ENCODE results near the gene SOCS1.

The SOCS1 gene

GRCh38 chr16:11264155-11264832 lies 8.3 kb upstream of the SOCS1 start:
- peaks cover 4% of the 10 kb centered on the region; the same call in 1 of the 2 replicates for H3F3A ChIP-seq (ENCODE audit: insufficient read depth, low read length)
- peaks cover 8% of the 10 kb centered on the region; the same call in 1 of the 2 replicates for H3K27me3 ChIP-seq (replicated peaks; ENCODE audit: insufficient read depth, low read length)
- H3K4me1 ChIP-seq (ENCODE audit: low read length): peaks cover under 1% of the 10 kb centered on the region; the same call in 1 of the 2 replicates
- no peaks in the 10 kb centered on the region for H4K20me1 ChIP-seq (ENCODE audit: insufficient read depth, low read length)
- H3K9me3 ChIP-seq (replicated peaks; ENCODE audit: insufficient read depth, low read length): no peaks in the 10 kb centered on the region
- no peaks in the 10 kb centered on the region for H3K79me2 ChIP-seq (ENCODE audit: low read length)
- H3K9ac ChIP-seq (ENCODE audit: low read length): no peak overlapping the region
- H3K36me3 ChIP-seq (replicated peaks; ENCODE audit: insufficient read depth, low read length): no peaks in the 10 kb centered on the region
- no peak overlapping the region for H3K4me3 ChIP-seq (ENCODE audit: low read length)
- no peaks in the 10 kb centered on the region for H3K9me2 ChIP-seq (replicated peaks; ENCODE audit: insufficient read depth, low read length)
- H3K4me2 ChIP-seq (ENCODE audit: low read depth, low read length): no peak overlapping the region
- no peak for TF ChIP-seq CTCF (IDR thresholded peaks at IDR 0.05; ENCODE audit: low read length)
- TF ChIP-seq EZH2phosphoT487 (IDR thresholded peaks at IDR 0.05; ENCODE audit: low read length): no peak
- no peak for TF ChIP-seq EZH2 (optimal IDR thresholded peaks at IDR 0.05; ENCODE audit: low read depth, low read length)
- no peak overlapping the region for H2AFZ ChIP-seq (ENCODE audit: low read length)
- H3K27ac ChIP-seq (ENCODE audit: low read length): no peak overlapping the region
- no peak for DNase-seq

DNA sequence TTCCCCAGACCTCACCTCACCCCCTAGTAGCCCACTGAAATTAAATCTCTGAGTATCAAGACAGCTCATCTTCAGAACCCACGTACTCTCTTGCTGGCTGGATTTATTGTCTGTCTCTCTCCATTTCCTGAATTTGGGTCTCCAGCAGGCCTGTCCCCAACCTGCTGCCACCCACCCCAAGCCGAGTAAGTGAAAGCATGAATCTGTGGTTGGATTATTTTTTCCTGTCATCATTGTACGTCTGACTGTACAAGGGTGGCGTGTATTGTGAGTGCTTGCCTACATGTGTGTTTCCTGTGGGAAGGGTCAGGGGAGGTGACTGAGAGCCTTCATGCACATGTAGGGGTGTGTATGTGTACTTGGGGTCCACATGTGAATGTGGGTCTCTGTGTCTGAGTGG lies 7.7 kb upstream of the SOCS1 start:
- H3K4me1 ChIP-seq (ENCODE audit: low read length): peaks cover 6% of the 10 kb centered on the region
- H3K36me3 ChIP-seq (replicated peaks; ENCODE audit: insufficient read depth, low read length): no peaks in the 10 kb centered on the region
- no peak overlapping the region for H3K4me3 ChIP-seq (ENCODE audit: low read length)
- no peaks in the 10 kb centered on the region for H3K9me2 ChIP-seq (replicated peaks; ENCODE audit: insufficient read depth, low read length)
- H4K20me1 ChIP-seq (ENCODE audit: insufficient read depth, low read length): no peaks in the 10 kb centered on the region
- peaks cover 7% of the 10 kb centered on the region; the same call in 1 of the 2 replicates for H3K27me3 ChIP-seq (replicated peaks; ENCODE audit: insufficient read depth, low read length)
- H2AFZ ChIP-seq (ENCODE audit: low read length): no peak overlapping the region
- no peak overlapping the region for H3K9ac ChIP-seq (ENCODE audit: low read length)
- no peak overlapping the region for H3K4me2 ChIP-seq (ENCODE audit: low read depth, low read length)
- no peaks in the 10 kb centered on the region for H3K79me2 ChIP-seq (ENCODE audit: low read length)
- DNase-seq: no peak
- H3K9me3 ChIP-seq (replicated peaks; ENCODE audit: insufficient read depth, low read length): no peaks in the 10 kb centered on the region
- TF ChIP-seq EZH2phosphoT487 (IDR thresholded peaks at IDR 0.05; ENCODE audit: low read length) (no peak), CTCF (IDR thresholded peaks at IDR 0.05; ENCODE audit: low read length) (no peak), EZH2 (optimal IDR thresholded peaks at IDR 0.05; ENCODE audit: low read depth, low read length) (no peak)
- peaks cover 9% of the 10 kb centered on the region for H3F3A ChIP-seq (ENCODE audit: insufficient read depth, low read length)
- H3K27ac ChIP-seq (ENCODE audit: low read length): no peak overlapping the region

DNA sequence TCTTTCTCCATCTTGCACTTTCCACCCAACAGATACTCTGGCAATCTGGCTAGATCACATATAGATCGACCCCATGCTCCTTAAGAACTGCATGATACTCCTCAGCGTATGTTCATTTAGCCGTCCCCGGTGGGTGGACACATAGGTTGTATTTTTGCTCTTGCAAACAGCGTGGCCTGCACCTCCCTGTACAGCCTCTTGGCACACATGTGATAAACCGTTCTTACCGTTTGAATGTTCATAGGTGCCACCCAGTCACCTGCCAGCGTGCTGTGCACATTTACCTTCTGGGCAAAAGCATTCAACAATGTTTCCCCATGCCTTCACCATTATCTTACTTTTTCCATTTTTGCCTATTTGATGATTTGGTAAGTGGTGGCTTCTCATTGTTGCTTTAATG lies 6.9 kb upstream of the SOCS1 start:
- H3K9me2 ChIP-seq (replicated peaks; ENCODE audit: insufficient read depth, low read length): no peaks in the 10 kb centered on the region
- no peak overlapping the region for H3K9ac ChIP-seq (ENCODE audit: low read length)
- H2AFZ ChIP-seq (ENCODE audit: low read length): no peak overlapping the region
- H3K4me1 ChIP-seq (ENCODE audit: low read length): peaks cover 12% of the 10 kb centered on the region
- no peak overlapping the region for H3K4me2 ChIP-seq (ENCODE audit: low read depth, low read length)
- H3K27ac ChIP-seq (ENCODE audit: low read length): no peak overlapping the region
- no peak for DNase-seq
- no peaks in the 10 kb centered on the region for H3K9me3 ChIP-seq (replicated peaks; ENCODE audit: insufficient read depth, low read length)
- H3K4me3 ChIP-seq (ENCODE audit: low read length): no peak overlapping the region
- no peak for TF ChIP-seq EZH2 (optimal IDR thresholded peaks at IDR 0.05; ENCODE audit: low read depth, low read length)
- H4K20me1 ChIP-seq (ENCODE audit: insufficient read depth, low read length): no peaks in the 10 kb centered on the region
- no peaks in the 10 kb centered on the region for H3K79me2 ChIP-seq (ENCODE audit: low read length)
- peaks cover 17% of the 10 kb centered on the region for H3F3A ChIP-seq (ENCODE audit: insufficient read depth, low read length)
- no peaks in the 10 kb centered on the region; the same call in 1 of the 2 replicates for H3K27me3 ChIP-seq (replicated peaks; ENCODE audit: insufficient read depth, low read length)
- H3K36me3 ChIP-seq (replicated peaks; ENCODE audit: insufficient read depth, low read length): no peaks in the 10 kb centered on the region

- Histone ChIP-seq H2AFZ (ENCODE audit: low read length) (no peak overlapping the region), H3K36me3 (replicated peaks; ENCODE audit: insufficient read depth, low read length) (no peaks in the 10 kb centered on the region), H3K79me2 (ENCODE audit: low read length) (no peaks in the 10 kb centered on the region), H3K27ac (ENCODE audit: low read length) (no peak overlapping the region), H3K4me2 (ENCODE audit: low read depth, low read length) (no peak overlapping the region), H3F3A (ENCODE audit: insufficient read depth, low read length) (peaks cover 34% of the 10 kb centered on the region), H3K9ac (ENCODE audit: low read length) (no peak overlapping the region), H4K20me1 (ENCODE audit: insufficient read depth, low read length) (no peaks in the 10 kb centered on the region), H3K27me3 (replicated peaks; ENCODE audit: insufficient read depth, low read length) (no peaks in the 10 kb centered on the region), H3K9me3 (replicated peaks; ENCODE audit: insufficient read depth, low read length) (no peaks in the 10 kb centered on the region), H3K4me1 (ENCODE audit: low read length) (peaks cover 22% of the 10 kb centered on the region), H3K9me2 (replicated peaks; ENCODE audit: insufficient read depth, low read length) (no peaks in the 10 kb centered on the region), H3K4me3 (ENCODE audit: low read length) (no peak overlapping the region)
- no peak for DNase-seq
- TF ChIP-seq EZH2phosphoT487 (IDR thresholded peaks at IDR 0.05; ENCODE audit: low read length): no peak
- TF ChIP-seq CTCF (IDR thresholded peaks at IDR 0.05; ENCODE audit: low read length): no peak
- TF ChIP-seq EZH2 (optimal IDR thresholded peaks at IDR 0.05; ENCODE audit: low read depth, low read length): no peak
Measured at GRCh38 chr16:11260596-11260966, 4.6 kb upstream of the SOCS1 start.

Data from MM.1S (cell line).